Measurements from ENCODE around the gene PEX11A. TPM values are rescaled to one million over a fixed set of nuclear protein-coding genes. Genes with fewer than 3 reads are reported as not detected.

Gene PEX11A
- total RNA-seq, 1 experiment from 2014 or later, result 3.0 TPM

DNA sequence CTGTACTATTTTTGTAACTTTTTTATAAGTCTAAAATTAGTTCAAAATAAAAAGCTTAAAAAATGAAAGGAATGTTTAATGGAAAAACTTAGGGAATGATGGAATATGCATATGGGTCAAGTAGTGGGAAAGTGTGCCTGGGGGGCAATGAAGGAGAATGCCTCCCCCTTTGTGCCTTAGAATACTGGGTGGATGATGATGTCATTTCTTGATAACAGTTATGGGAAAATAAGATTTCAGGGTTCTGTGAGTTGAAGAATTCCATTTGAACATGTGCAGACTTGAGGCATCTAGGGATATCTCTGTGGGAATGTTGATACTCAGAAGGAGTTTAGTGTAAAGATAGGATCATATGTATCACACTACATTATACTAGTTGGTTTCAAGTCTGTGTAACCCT is 13.9 kb upstream of the PEX11A start (continued):
- TF ChIP-seq JUN (CRISPR knock-in tag; IDR thresholded peaks at IDR 0.05) (no peak), MXD4 (CRISPR knock-in tag; IDR thresholded peaks at IDR 0.05; ENCODE audit: borderline replicate concordance) (no peak), SP1 (CRISPR knock-in tag; conservative IDR thresholded peaks at IDR 0.05) (no peak), KAT7 (CRISPR knock-in tag; IDR thresholded peaks at IDR 0.05; ENCODE audit: borderline replicate concordance) (no peak)

DNA sequence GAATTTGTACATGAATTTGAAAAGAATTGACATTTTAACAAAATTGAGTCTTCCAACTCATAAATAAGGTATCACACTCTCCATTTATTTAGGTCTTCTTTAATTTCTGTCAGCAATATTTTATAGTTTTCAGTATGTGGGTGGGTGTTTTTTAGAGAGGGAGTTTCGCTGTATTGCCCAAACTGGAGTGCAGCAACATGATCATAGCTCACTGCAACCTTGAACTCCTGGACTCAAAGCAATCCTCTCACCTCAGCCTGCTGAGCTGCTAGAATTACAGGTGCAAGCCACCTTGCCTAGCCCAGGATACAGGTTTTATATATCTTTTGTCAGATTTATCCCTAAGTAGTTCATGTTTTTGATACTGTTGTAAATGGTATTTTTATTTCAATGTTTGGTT is 4.6 kb upstream of the PEX11A start:
- Mint-ChIP-seq H3K4me3 (no peak overlapping the region), H3K27ac (no peak overlapping the region), H3K27me3 (ENCODE audit: low read depth) (peaks cover 37% of the 10 kb centered on the region), H3K4me1 (peaks cover 2% of the 10 kb centered on the region; the same call in 1 of the 2 replicates), H3K36me3 (no peaks in the 10 kb centered on the region), H3K9me3 (no peaks in the 10 kb centered on the region)
- ChIA-PET POLR2A (no interaction called here), CTCF (interaction anchor here (1.3 kb wide), 1 partner anchor 22 kb away, joined by 4 read pairs; no protein-coding TSS in a partner anchor)
- no peak for ATAC-seq
- TF ChIP-seq HMGA2 (CRISPR knock-in tag; IDR thresholded peaks at IDR 0.05) (no peak), ESRRA (CRISPR knock-in tag; IDR thresholded peaks at IDR 0.05; ENCODE audit: borderline replicate concordance) (no peak), NR3C1 (CRISPR knock-in tag; conservative IDR thresholded peaks at IDR 0.05; ENCODE audit: low read depth) (no peak), ZNF671 (CRISPR knock-in tag; IDR thresholded peaks at IDR 0.05) (no peak), ZNF416 (CRISPR knock-in tag; IDR thresholded peaks at IDR 0.05) (no peak), IRF2 (CRISPR knock-in tag; IDR thresholded peaks at IDR 0.05; ENCODE audit: borderline replicate concordance, low read depth) (no peak), TEAD4 (CRISPR knock-in tag; IDR thresholded peaks at IDR 0.05) (no peak)
- TF ChIP-seq, protein P1, sequence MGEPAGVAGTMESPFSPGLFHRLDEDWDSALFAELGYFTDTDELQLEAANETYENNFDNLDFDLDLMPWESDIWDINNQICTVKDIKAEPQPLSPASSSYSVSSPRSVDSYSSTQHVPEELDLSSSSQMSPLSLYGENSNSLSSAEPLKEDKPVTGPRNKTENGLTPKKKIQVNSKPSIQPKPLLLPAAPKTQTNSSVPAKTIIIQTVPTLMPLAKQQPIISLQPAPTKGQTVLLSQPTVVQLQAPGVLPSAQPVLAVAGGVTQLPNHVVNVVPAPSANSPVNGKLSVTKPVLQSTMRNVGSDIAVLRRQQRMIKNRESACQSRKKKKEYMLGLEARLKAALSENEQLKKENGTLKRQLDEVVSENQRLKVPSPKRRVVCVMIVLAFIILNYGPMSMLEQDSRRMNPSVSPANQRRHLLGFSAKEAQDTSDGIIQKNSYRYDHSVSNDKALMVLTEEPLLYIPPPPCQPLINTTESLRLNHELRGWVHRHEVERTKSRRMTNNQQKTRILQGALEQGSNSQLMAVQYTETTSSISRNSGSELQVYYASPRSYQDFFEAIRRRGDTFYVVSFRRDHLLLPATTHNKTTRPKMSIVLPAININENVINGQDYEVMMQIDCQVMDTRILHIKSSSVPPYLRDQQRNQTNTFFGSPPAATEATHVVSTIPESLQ (CRISPR knock-in tag; IDR thresholded peaks at IDR 0.05), result no peak
- no peak for DNase-seq (ENCODE audit: low spot score)

DNA sequence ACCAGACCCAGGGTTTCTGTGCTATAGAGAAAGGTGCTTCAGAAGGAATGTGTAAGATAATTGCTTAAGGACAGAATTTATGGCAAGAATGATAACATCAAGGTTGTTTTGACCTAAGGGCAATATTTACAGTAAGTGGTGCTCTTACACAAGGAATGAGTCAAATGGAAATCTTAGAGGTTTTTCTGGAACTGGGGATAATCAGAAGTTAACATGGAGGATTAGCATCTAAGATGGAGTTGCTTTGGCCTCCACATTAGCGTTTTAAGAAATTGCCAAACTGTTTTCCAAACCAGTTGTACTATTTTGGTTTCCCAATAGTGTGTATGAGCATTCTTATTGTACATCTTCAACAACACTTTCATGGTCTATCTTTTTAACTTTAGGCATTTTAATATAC is 3.1 kb upstream of the PEX11A start:
- no peak for ATAC-seq
- DNase-seq (ENCODE audit: low spot score), result no peak
- Mint-ChIP-seq H3K27me3 (ENCODE audit: low read depth) (peaks cover 43% of the 10 kb centered on the region), H3K36me3 (no peaks in the 10 kb centered on the region), H3K4me3 (no peak overlapping the region), H3K9me3 (no peaks in the 10 kb centered on the region), H3K27ac (no peak overlapping the region), H3K4me1 (peaks cover 4% of the 10 kb centered on the region; the same call in 1 of the 2 replicates)
- ChIA-PET POLR2A (no interaction called here), CTCF (no interaction called here)
- TF ChIP-seq, protein P2, sequence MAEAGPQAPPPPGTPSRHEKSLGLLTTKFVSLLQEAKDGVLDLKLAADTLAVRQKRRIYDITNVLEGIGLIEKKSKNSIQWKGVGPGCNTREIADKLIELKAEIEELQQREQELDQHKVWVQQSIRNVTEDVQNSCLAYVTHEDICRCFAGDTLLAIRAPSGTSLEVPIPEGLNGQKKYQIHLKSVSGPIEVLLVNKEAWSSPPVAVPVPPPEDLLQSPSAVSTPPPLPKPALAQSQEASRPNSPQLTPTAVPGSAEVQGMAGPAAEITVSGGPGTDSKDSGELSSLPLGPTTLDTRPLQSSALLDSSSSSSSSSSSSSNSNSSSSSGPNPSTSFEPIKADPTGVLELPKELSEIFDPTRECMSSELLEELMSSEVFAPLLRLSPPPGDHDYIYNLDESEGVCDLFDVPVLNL (CRISPR knock-in tag; IDR thresholded peaks at IDR 0.05; ENCODE audit: borderline replicate concordance, low read depth), result no peak
- TF ChIP-seq, protein P3, sequence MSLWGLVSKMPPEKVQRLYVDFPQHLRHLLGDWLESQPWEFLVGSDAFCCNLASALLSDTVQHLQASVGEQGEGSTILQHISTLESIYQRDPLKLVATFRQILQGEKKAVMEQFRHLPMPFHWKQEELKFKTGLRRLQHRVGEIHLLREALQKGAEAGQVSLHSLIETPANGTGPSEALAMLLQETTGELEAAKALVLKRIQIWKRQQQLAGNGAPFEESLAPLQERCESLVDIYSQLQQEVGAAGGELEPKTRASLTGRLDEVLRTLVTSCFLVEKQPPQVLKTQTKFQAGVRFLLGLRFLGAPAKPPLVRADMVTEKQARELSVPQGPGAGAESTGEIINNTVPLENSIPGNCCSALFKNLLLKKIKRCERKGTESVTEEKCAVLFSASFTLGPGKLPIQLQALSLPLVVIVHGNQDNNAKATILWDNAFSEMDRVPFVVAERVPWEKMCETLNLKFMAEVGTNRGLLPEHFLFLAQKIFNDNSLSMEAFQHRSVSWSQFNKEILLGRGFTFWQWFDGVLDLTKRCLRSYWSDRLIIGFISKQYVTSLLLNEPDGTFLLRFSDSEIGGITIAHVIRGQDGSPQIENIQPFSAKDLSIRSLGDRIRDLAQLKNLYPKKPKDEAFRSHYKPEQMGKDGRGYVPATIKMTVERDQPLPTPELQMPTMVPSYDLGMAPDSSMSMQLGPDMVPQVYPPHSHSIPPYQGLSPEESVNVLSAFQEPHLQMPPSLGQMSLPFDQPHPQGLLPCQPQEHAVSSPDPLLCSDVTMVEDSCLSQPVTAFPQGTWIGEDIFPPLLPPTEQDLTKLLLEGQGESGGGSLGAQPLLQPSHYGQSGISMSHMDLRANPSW (CRISPR knock-in tag; conservative IDR thresholded peaks at IDR 0.05; ENCODE audit: low read depth), result no peak
- TF ChIP-seq, protein P4, sequence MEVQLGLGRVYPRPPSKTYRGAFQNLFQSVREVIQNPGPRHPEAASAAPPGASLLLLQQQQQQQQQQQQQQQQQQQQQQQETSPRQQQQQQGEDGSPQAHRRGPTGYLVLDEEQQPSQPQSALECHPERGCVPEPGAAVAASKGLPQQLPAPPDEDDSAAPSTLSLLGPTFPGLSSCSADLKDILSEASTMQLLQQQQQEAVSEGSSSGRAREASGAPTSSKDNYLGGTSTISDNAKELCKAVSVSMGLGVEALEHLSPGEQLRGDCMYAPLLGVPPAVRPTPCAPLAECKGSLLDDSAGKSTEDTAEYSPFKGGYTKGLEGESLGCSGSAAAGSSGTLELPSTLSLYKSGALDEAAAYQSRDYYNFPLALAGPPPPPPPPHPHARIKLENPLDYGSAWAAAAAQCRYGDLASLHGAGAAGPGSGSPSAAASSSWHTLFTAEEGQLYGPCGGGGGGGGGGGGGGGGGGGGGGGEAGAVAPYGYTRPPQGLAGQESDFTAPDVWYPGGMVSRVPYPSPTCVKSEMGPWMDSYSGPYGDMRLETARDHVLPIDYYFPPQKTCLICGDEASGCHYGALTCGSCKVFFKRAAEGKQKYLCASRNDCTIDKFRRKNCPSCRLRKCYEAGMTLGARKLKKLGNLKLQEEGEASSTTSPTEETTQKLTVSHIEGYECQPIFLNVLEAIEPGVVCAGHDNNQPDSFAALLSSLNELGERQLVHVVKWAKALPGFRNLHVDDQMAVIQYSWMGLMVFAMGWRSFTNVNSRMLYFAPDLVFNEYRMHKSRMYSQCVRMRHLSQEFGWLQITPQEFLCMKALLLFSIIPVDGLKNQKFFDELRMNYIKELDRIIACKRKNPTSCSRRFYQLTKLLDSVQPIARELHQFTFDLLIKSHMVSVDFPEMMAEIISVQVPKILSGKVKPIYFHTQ (CRISPR knock-in tag; IDR thresholded peaks at IDR 0.05), result no peak
- TF ChIP-seq NFYB (CRISPR knock-in tag; conservative IDR thresholded peaks at IDR 0.05; ENCODE audit: low read depth) (no peak), ZNF317 (CRISPR knock-in tag; IDR thresholded peaks at IDR 0.05; ENCODE audit: borderline replicate concordance, low read depth) (no peak), ESRRA (CRISPR knock-in tag; IDR thresholded peaks at IDR 0.05; ENCODE audit: borderline replicate concordance) (no peak)
- TF ChIP-seq, protein P5, sequence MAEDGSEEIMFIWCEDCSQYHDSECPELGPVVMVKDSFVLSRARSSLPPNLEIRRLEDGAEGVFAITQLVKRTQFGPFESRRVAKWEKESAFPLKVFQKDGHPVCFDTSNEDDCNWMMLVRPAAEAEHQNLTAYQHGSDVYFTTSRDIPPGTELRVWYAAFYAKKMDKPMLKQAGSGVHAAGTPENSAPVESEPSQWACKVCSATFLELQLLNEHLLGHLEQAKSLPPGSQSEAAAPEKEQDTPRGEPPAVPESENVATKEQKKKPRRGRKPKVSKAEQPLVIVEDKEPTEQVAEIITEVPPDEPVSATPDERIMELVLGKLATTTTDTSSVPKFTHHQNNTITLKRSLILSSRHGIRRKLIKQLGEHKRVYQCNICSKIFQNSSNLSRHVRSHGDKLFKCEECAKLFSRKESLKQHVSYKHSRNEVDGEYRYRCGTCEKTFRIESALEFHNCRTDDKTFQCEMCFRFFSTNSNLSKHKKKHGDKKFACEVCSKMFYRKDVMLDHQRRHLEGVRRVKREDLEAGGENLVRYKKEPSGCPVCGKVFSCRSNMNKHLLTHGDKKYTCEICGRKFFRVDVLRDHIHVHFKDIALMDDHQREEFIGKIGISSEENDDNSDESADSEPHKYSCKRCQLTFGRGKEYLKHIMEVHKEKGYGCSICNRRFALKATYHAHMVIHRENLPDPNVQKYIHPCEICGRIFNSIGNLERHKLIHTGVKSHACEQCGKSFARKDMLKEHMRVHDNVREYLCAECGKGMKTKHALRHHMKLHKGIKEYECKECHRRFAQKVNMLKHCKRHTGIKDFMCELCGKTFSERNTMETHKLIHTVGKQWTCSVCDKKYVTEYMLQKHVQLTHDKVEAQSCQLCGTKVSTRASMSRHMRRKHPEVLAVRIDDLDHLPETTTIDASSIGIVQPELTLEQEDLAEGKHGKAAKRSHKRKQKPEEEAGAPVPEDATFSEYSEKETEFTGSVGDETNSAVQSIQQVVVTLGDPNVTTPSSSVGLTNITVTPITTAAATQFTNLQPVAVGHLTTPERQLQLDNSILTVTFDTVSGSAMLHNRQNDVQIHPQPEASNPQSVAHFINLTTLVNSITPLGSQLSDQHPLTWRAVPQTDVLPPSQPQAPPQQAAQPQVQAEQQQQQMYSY (CRISPR knock-in tag; IDR thresholded peaks at IDR 0.05), result no peak
- TF ChIP-seq, protein P6, sequence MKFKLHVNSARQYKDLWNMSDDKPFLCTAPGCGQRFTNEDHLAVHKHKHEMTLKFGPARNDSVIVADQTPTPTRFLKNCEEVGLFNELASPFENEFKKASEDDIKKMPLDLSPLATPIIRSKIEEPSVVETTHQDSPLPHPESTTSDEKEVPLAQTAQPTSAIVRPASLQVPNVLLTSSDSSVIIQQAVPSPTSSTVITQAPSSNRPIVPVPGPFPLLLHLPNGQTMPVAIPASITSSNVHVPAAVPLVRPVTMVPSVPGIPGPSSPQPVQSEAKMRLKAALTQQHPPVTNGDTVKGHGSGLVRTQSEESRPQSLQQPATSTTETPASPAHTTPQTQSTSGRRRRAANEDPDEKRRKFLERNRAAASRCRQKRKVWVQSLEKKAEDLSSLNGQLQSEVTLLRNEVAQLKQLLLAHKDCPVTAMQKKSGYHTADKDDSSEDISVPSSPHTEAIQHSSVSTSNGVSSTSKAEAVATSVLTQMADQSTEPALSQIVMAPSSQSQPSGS (CRISPR knock-in tag; IDR thresholded peaks at IDR 0.05; ENCODE audit: borderline replicate concordance, low read depth), result no peak
